ENCODE data around the gene SPATA6L. TPM values are rescaled to one million over a fixed set of nuclear protein-coding genes. Genes with fewer than 3 reads are reported as not detected.

Gene SPATA6L
- total and polyA plus RNA-seq, 2 of the 4 experiments (the other 2 are of a cell fraction) = 0.18 to 0.84 TPM

GRCh38 chr9:4700932-4701331, 34.7 kb upstream of the SPATA6L start:
- Histone ChIP-seq H3K27ac (ENCODE audit: insufficient read depth, low read length) (no peak overlapping the region), H2AK9ac (replicated peaks; ENCODE audit: low read depth, low read length, poor library complexity) (no peak overlapping the region), H4K5ac (ENCODE audit: low read depth, low read length) (no peak overlapping the region), H4K8ac (ENCODE audit: low read depth in 2 of 2, low read length in 2 of 2) (no peak overlapping the region), H3K18ac (ENCODE audit: low read depth, low read length) (no peak overlapping the region), H4K20me1 (ENCODE audit: insufficient read depth, low read length) (0 out of 2 replicates have a peak, but pooled peaks cover 3% of the 10 kb centered on the region), H3K4me3 (ENCODE audit: insufficient read depth, low read depth, low read length) (no peak overlapping the region), H3K36me3 (ENCODE audit: control insufficient read depth, insufficient read depth, low read length) (peaks cover 6% of the 10 kb centered on the region), H2AFZ (replicated peaks; ENCODE audit: low read length, poor library complexity) (no peak overlapping the region), H2BK5ac (ENCODE audit: low read depth, low read length, poor library complexity, severe bottlenecking) (no peak overlapping the region), H2BK20ac (ENCODE audit: low read depth, low read length) (no peak overlapping the region), H3K9ac (ENCODE audit: low read depth, low read length) (no peak overlapping the region), H4K91ac (ENCODE audit: insufficient read depth, low read depth, low read length) (no peak overlapping the region), H3K23ac (ENCODE audit: low read depth, low read length) (no peak overlapping the region), H3K79me1 (ENCODE audit: low read depth in 1 of 2, low read length in 2 of 2) (peaks cover 6 to 8% of the 10 kb centered on the region in 2 experiments; a peak in 3 of 4 replicates), H3K14ac (replicated peaks; ENCODE audit: low read depth, low read length) (no peak overlapping the region), H2AK5ac (ENCODE audit: low read depth, low read length) (no peak overlapping the region), H3K4me1 (ENCODE audit: control insufficient read depth, insufficient read depth, low read length) (peaks cover 3% of the 10 kb centered on the region; the same call in 1 of the 2 replicates), H3K9me3 (ENCODE audit: control insufficient read depth, insufficient read depth, low read length) (no peaks in the 10 kb centered on the region), H3K56ac (ENCODE audit: extremely low read depth, insufficient read depth, low read length) (no peak overlapping the region), H3K4ac (ENCODE audit: low read depth, low read length) (no peak overlapping the region), H2BK120ac (ENCODE audit: low read depth, low read length) (no peak overlapping the region), H3K4me2 (ENCODE audit: low read depth, low read length) (no peak overlapping the region), H3K27me3 (ENCODE audit: control insufficient read depth, insufficient read depth, low read length) (no peaks in the 10 kb centered on the region), H3K9me1 (ENCODE audit: insufficient read depth, low read length) (no peaks in the 10 kb centered on the region), H2BK15ac (ENCODE audit: low read depth, low read length) (no peak overlapping the region)
- ATAC-seq (ENCODE audit: low read depth) = no peak
- DNase-seq = no peak
- TF ChIP-seq CEBPB (IDR thresholded peaks at IDR 0.05; ENCODE audit: low read depth, low read length) (peak; percentile 74), MXI1 (IDR thresholded peaks at IDR 0.05; ENCODE audit: borderline replicate concordance, low read depth, low read length) (no peak), FOS (IDR thresholded peaks at IDR 0.05; ENCODE audit: low read depth, low read length) (no peak)
- no TSS peak for BruUV-seq (replicated peaks)
- intact Hi-C loops (cut with micrococcal nuclease) (no loop called here), in situ Hi-C loops (cut with MboI; ENCODE audit: low sequenced_read_pairs) (no loop called here), dilution Hi-C loops (cut with HindIII; ENCODE audit: low sequenced_read_pairs, unreplicated experiment) (no loop called here)
- WGBS, 2 experiments (ENCODE audit: extremely low coverage in 2 of 2, insufficient read length in 1 of 2) = no CpG with 5 or more reads among the region's 2 CpGs
- POLR2A ChIA-PET (ENCODE audit: unreplicated experiment) = no interaction called here
- CTCF ChIA-PET = no interaction called here
